NCI-H748 treated with DMSO at 0.1 percent for 48 hours (cell line): ENCODE results near the gene APOBEC3F.

Experiments
- DNase-seq: peaks from one replicate; lab custom pipeline; 2025; lab: John Stamatoyannopoulos, UW

The APOBEC3F gene

DNA sequence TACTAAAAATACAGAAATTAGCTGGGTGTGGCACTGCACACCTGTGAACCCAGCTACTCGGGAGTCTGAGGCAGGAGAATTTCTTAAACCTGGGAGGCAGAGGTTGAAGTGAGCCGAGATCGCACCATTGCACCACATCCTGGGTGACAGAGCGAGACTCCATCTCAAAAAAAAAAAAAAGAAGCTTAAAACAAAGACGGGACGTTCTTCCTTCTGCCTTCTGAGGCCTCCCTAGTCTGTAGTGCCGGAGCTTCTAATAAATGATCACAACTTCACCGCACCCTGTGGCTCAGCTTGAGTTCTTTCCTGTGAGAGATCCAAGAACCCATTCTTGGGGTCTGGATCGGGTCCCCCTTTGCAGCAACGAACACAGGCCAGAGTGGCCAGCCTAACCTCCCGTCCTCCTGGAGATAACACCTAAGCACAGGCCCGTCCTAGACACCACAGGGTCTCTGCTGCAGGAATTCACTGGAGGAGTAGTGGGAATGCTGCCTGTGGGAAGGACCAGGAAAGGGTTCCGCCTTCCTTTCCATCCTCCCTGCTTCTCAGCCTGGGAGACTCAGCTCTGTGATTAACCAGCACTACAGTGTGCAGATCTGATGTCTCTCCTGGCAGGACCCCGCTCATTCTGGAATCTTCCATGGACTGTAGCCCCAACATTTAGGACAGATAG lies 54.2 kb downstream of the APOBEC3F start:
- no peak for DNase-seq

DNA sequence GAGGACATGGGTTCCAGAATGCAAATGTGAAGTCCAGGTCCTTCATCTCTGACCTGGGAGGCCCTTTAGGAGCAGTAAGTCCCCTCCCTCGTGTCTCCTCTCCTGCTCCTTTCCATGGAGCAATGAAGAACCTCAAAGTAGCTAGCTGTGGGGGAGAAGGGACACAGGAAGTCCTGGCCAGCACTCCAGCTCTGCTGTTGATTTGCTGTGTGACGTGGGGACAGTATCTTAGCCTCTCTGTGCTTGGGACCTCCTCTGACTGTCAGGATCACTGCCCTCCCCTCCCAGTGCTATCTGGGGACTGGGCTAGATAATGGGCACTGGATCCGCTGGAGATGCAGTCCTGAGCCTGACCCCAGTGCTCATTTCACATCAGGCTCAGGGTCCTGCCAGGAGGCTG lies 55.3 kb downstream of the APOBEC3F start:
- no peak for DNase-seq

DNA sequence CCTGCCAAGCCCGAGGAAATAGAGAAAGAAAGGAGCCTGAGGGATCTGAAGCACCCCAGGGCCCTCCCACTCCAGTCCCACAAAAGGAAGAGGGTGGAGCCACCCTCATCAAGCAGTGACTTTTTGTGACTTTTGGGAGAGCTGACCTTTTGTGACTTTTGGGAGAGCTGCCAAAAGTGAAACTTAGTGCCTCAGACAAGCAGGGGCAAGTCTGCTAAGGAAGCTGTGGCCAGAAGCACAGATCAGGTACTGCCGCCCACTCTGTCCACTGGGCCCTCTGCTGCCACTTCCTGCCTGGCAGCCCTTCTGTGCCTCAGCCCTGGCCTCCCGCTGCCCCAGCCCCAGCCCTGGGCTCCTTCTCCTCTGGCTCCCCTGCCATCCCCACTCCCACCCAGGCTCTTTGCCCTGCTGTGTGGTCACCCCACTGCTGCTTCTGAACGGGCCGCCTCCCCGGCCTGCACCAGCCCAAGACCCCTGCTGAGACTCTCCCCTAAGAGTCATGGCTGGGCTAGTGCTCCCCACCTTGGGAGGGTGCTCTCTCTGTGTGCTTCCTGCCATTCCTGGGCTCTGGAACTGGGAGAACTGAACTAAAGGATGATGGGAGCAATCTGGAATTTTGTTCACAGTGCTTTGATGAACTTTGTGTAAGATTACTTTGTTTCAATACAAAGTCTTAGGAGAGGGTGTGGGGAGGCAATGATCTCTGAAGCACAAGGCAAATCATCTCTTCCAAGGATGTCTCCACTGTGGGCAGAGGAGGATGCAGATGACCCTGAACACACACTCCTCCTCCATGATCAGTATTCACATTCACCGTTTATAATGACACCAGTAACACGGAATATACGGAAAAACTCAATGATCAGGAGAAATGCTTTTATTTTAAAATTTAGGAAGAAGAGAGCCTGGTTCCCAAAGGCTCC lies 56.7 kb downstream of the APOBEC3F start, which contains the start of gene APOBEC3H:
Gene APOBEC3H, plus strand, starts transcription at position 147 of the 923 bp plus-strand sequence. CDS start 3,035 bp downstream, outside the sequence.
- no peak for DNase-seq

DNA sequence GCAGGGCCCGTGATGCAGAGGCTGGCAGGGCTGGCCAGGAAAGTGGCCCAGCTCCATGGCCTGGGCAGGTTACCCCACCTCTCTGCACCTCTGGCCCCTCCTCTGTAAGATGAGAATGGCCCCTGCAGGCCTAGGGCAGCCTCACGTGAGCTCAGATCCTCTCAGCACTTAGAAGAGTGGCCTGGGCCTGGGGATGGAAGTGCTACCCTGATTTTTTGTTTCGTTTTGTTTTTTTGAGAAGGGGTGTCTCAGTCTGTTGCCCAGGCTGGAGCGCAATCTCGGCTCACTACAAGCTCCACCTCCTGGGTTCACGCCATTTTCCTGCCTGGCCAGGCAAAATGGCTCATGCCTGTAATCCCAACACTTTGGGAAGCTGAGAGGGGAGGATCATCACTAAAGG lies 57.4 kb downstream of the APOBEC3F start:
- no peak for DNase-seq

DNA sequence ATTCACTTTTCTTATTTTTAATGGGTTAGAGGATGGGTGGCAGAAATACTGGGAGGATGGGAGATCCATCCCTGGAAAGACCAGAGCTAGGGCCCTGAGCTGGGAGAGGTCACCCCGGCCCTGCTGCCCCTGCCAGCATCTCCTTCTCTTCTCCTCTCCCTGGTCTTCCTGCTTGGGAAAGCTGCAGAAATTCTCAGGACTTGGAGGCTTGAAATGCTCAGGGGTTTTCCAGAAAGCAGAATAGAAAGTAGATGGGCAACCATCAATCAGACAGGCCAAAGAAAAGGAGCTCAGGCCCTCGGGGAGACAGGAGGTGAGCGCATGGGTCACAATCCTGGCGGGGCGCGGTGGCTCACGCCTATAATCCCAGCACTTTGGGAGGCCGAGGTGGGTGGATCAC lies 57.9 kb downstream of the APOBEC3F start:
- DNase-seq = no peak

DNA sequence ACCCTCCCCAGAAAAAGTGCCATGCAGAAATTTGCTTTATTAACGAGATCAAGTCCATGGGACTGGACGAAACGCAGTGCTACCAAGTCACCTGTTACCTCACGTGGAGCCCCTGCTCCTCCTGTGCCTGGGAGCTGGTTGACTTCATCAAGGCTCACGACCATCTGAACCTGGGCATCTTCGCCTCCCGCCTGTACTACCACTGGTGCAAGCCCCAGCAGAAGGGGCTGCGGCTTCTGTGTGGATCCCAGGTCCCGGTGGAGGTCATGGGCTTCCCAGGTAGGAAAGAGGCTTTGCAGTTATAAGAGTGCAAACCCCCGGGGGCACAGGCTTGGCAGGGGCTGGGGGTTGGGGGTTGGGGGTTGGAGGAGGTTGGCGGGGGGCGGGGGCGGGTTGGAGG lies 60.6 kb downstream of the APOBEC3F start:
- DNase-seq = no peak

DNA sequence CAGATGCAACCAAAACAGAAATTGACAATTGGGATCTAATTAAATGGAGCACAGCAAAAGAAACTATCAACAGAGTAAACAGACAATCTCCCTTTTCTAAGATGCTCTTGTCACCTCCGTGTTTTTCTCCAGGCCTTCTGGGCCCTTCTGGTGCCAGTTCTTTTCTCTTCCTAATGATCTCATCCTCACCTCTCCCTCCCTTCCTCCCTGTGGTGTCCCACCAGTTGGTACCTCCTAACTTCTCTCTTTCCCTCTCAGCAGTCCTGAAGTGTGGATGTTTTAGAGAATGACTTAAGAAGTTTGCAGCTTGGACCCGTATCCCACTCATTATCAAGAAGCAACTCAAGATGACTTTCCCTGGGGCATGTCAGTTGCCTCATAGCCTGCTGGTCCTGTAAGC lies 62.8 kb downstream of the APOBEC3F start:
- DNase-seq = no peak
